Omental fat pad (tissue), 4 donors: ENCODE data around the gene SS18L1. TPM values are rescaled to one million over a fixed set of nuclear protein-coding genes. Genes with fewer than 3 reads are reported as not detected.

Experiments
- ATAC-seq: fragments of 150-250 bp; one replicate; pipeline ENCODE4 v1.9.1; 2016; ENCODE audit warnings: mild to moderate bottlenecking, moderate library complexity; ENCODE audit not compliant: low FRiP score
- DNase-seq: peaks from one replicate; pipeline ENCODE4 v3.0.0-alpha.2; 2019; ENCODE audit warnings: low spot score
- CTCF ChIP-seq, 3 donors: fragments of 450-650 bp; IDR thresholded peaks; one replicate each; pipeline ENCODE4 v1.5.1; 2016 to 2017; ENCODE audit warnings: antibody characterized with exemption in 3 of 3, mild to moderate bottlenecking in 3 of 3, moderate library complexity in 2 of 3
- total RNA-seq, 4 donors: library from RNA; depleted of rRNA; stranded (reverse); fragments of >200 nt; gene quantifications; one replicate each; pipeline ENCODE4 v1.1.0, GENCODE V29; 2016

The SS18L1 gene
- total RNA-seq, 4 donors from 2014 or later, result 10.3 to 23.4 (median 12.3) TPM

- ATAC-seq, result no peak
- no peak for DNase-seq
- no peak for TF ChIP-seq CTCF (IDR thresholded peaks at IDR 0.05)
Observed at GRCh38 chr20:62165762-62166399, 22.3 kb downstream of the SS18L1 start.

GRCh38 chr20:62167474-62167873 is 23.9 kb downstream of the SS18L1 start:
- TF ChIP-seq CTCF (IDR thresholded peaks at IDR 0.05), result no peak
- ATAC-seq (no peak), DNase-seq (no peak)

- ATAC-seq (no peak), DNase-seq (no peak)
- no peak for TF ChIP-seq CTCF (IDR thresholded peaks at IDR 0.05)
Observed at GRCh38 chr20:62168061-62168460, 24.5 kb downstream of the SS18L1 start.

GRCh38 chr20:62168890-62169435 is 25.4 kb downstream of the SS18L1 start:
- no peak for TF ChIP-seq CTCF (IDR thresholded peaks at IDR 0.05)
- no peak for ATAC-seq

GRCh38 chr20:62170536-62170935 is 27.0 kb downstream of the SS18L1 start:
- no peak for TF ChIP-seq CTCF (IDR thresholded peaks at IDR 0.05)
- ATAC-seq (no peak), DNase-seq (no peak)

More at GRCh38 chr20:62168890-62169435, 25.4 kb downstream of the SS18L1 start:
- no peak for DNase-seq

GRCh38 chr20:62171245-62171644 is 27.7 kb downstream of the SS18L1 start:
- TF ChIP-seq CTCF (IDR thresholded peaks at IDR 0.05), result no peak
- DNase-seq (no peak), ATAC-seq (no peak)

GRCh38 chr20:62172666-62173065 is 29.1 kb downstream of the SS18L1 start:
- no peak for DNase-seq

More at GRCh38 chr20:62172666-62173065, 29.1 kb downstream of the SS18L1 start:
- TF ChIP-seq CTCF (IDR thresholded peaks at IDR 0.05), result no peak
- ATAC-seq, result no peak
